ENCODE data around the gene FAM241B.

Gene FAM241B

GRCh38 chr10:69629897-69630650 is at the start of gene FAM241B:
FAM241B (plus strand) TSS chr10:69630247; CDS start chr10:69631744, 1,497 bp downstream.
- DNase-seq (ENCODE audit: low read depth in 1 of 2, low spot score in 1 of 2): peak; percentile 56 to 64

GRCh38 chr10:69580435-69580834 is 49.6 kb upstream of the FAM241B start:
- no peak for DNase-seq (ENCODE audit: low read depth in 1 of 2, low spot score in 1 of 2)

- DNase-seq (ENCODE audit: low read depth in 1 of 2, low spot score in 1 of 2): no peak
These were observed 46.9 kb upstream of the FAM241B start for GRCh38 chr10:69583106-69583505.

GRCh38 chr10:69584624-69585023 is 45.4 kb upstream of the FAM241B start:
- DNase-seq (ENCODE audit: low read depth in 1 of 2, low spot score in 1 of 2): no peak

GRCh38 chr10:69588358-69588757 is 41.7 kb upstream of the FAM241B start:
- DNase-seq (ENCODE audit: low read depth in 1 of 2, low spot score in 1 of 2): no peak

- DNase-seq (ENCODE audit: low read depth in 1 of 2, low spot score in 1 of 2): no peak
These were observed 29.2 kb upstream of the FAM241B start for GRCh38 chr10:69600761-69601330.

GRCh38 chr10:69609077-69609476 is 21.0 kb upstream of the FAM241B start:
- DNase-seq (ENCODE audit: low read depth in 1 of 2, low spot score in 1 of 2): no peak

GRCh38 chr10:69612760-69613159 is 17.3 kb upstream of the FAM241B start:
- DNase-seq (ENCODE audit: low read depth in 1 of 2, low spot score in 1 of 2): no peak

GRCh38 chr10:69614130-69614529 is 15.9 kb upstream of the FAM241B start:
- no peak for DNase-seq (ENCODE audit: low read depth in 1 of 2, low spot score in 1 of 2)

- DNase-seq (ENCODE audit: low read depth in 1 of 2, low spot score in 1 of 2): no peak
These were observed 13.7 kb upstream of the FAM241B start for GRCh38 chr10:69616358-69616757.

- no peak for DNase-seq (ENCODE audit: low read depth in 1 of 2, low spot score in 1 of 2)
These were observed 11.3 kb upstream of the FAM241B start for GRCh38 chr10:69618746-69619145.

- DNase-seq (ENCODE audit: low read depth in 1 of 2, low spot score in 1 of 2): no peak
These were observed 10.4 kb upstream of the FAM241B start for GRCh38 chr10:69619626-69620025.

- no peak for DNase-seq (ENCODE audit: low read depth in 1 of 2, low spot score in 1 of 2)
These were observed 9.4 kb upstream of the FAM241B start for GRCh38 chr10:69620625-69621024.

GRCh38 chr10:69624245-69624786 is 5.7 kb upstream of the FAM241B start:
- no peak for DNase-seq (ENCODE audit: low read depth in 1 of 2, low spot score in 1 of 2)

GRCh38 chr10:69626826-69627225 is 3.2 kb upstream of the FAM241B start:
- DNase-seq (ENCODE audit: low read depth in 1 of 2, low spot score in 1 of 2): no peak

- DNase-seq (ENCODE audit: low read depth in 1 of 2, low spot score in 1 of 2): no peak
These were observed 1.2 kb upstream of the FAM241B start for GRCh38 chr10:69628891-69629290.

GRCh38 chr10:69629519-69629896 is 539 bp upstream of the FAM241B start:
- DNase-seq (ENCODE audit: low read depth in 1 of 2, low spot score in 1 of 2): no peak

GRCh38 chr10:69630651-69631400 is 779 bp downstream of the FAM241B start:
- no peak for DNase-seq (ENCODE audit: low read depth in 1 of 2, low spot score in 1 of 2)

GRCh38 chr10:69631566-69631965 is 1.5 kb downstream of the FAM241B start:
- no peak for DNase-seq (ENCODE audit: low read depth in 1 of 2, low spot score in 1 of 2)

GRCh38 chr10:69632516-69633199 is 2.6 kb downstream of the FAM241B start:
- DNase-seq (ENCODE audit: low read depth in 1 of 2, low spot score in 1 of 2): no peak

Data from activated T-helper 1 cell treated with anti-CD3 and anti-CD28 coated beads, Interleukin-2, amount 50 U/mL, for 16 hours (primary cell).